ENCODE results near the gene SH3GL2.

- TF ChIP-seq PRPF4 (IDR thresholded peaks at IDR 0.05; ENCODE audit: insufficient read depth, low read depth, low read length, poor library complexity, severe bottlenecking) (no peak), CTCF (IDR thresholded peaks at IDR 0.05 in 2 of 3, conservative IDR thresholded peaks at IDR 0.05 in 1 of 3; ENCODE audit: insufficient read depth in 2 of 3, low read depth in 1 of 3, low read length in 3 of 3) (no peak)
Measured at GRCh38 chr9:17777465-17777864, 198.6 kb downstream of the SH3GL2 start.
